Astrocyte (in vitro differentiated cells and primary cell): ENCODE measurements around the gene ARMH3. TPM values are rescaled to one million over a fixed set of nuclear protein-coding genes. Genes with fewer than 3 reads are reported as not detected.

ENCODE experiments used
- DNase-seq: peaks from one replicate; pipeline ENCODE4 v3.0.0-alpha.2; 2010; ENCODE audit warnings: low read depth
- FAIRE-seq: peaks from 2 replicates; lab custom pipeline; 2011; peaks lifted over from hg19 to GRCh38; lab: Jason Lieb, UNC
- H2AFZ ChIP-seq: 2 replicates; pipeline ENCODE4 v1.6.0; 2012; ENCODE audit warnings: low read depth, low read length, inconsistent platforms
- H3K27ac ChIP-seq: 2 replicates; pipeline ENCODE4 v1.5.1; 2011; ENCODE audit warnings: low read depth, low read length, inconsistent platforms
- H3K27me3 ChIP-seq: 2 replicates; pipeline ENCODE4 v1.6.0; 2011; ENCODE audit warnings: low read length, inconsistent platforms; ENCODE audit not compliant: insufficient read depth
- H3K36me3 ChIP-seq: 2 replicates; pipeline ENCODE4 v1.5.1; 2011; ENCODE audit warnings: low read length, inconsistent platforms; ENCODE audit not compliant: insufficient read depth
- H3K4me1 ChIP-seq: 2 replicates; pipeline ENCODE4 v1.5.1; 2011; ENCODE audit warnings: low read length, inconsistent platforms; ENCODE audit not compliant: insufficient read depth
- H3K4me2 ChIP-seq: 2 replicates; pipeline ENCODE4 v1.6.0; 2012; ENCODE audit warnings: low read length, inconsistent platforms
- H3K4me3 ChIP-seq: 2 replicates; pipeline ENCODE4 v1.5.1; 2011; ENCODE audit warnings: low read depth, mild to moderate bottlenecking, low read length, inconsistent platforms; ENCODE audit not compliant: insufficient read depth
- H3K79me2 ChIP-seq: 2 replicates; pipeline ENCODE4 v1.6.0; 2012; ENCODE audit warnings: mild to moderate bottlenecking, low read length, inconsistent platforms; ENCODE audit not compliant: insufficient read depth
- H3K9ac ChIP-seq: 2 replicates; pipeline ENCODE4 v1.6.0; 2012; ENCODE audit warnings: mild to moderate bottlenecking, low read length, inconsistent platforms
- H3K9me3 ChIP-seq: 2 replicates; pipeline ENCODE4 v1.5.1; 2012; ENCODE audit warnings: low read depth, mild to moderate bottlenecking, low read length, inconsistent platforms; ENCODE audit not compliant: insufficient read depth
- H4K20me1 ChIP-seq: 2 replicates; pipeline ENCODE4 v1.6.0; 2012; ENCODE audit warnings: low read length, inconsistent platforms; ENCODE audit not compliant: insufficient read depth
- H3K27ac Mint-ChIP-seq: one replicate; pipeline ENCODE4 v1.8.0; 2021; ENCODE audit warnings: mild to moderate bottlenecking, mixed read lengths; ENCODE audit not compliant: unreplicated experiment
- H3K27me3 Mint-ChIP-seq: one replicate; pipeline ENCODE4 v1.8.0; 2021; ENCODE audit warnings: low read depth, mixed read lengths; ENCODE audit not compliant: unreplicated experiment
- H3K36me3 Mint-ChIP-seq: one replicate; pipeline ENCODE4 v1.8.0; 2021; ENCODE audit warnings: low read depth, mixed read lengths; ENCODE audit not compliant: unreplicated experiment
- H3K4me1 Mint-ChIP-seq: one replicate; pipeline ENCODE4 v1.8.0; 2021; ENCODE audit warnings: low read depth, mixed read lengths; ENCODE audit not compliant: unreplicated experiment
- H3K4me3 Mint-ChIP-seq: one replicate; pipeline ENCODE4 v1.8.0; 2021; ENCODE audit warnings: mild to moderate bottlenecking, moderate library complexity, mixed read lengths; ENCODE audit not compliant: unreplicated experiment
- H3K9me3 Mint-ChIP-seq: one replicate; pipeline ENCODE4 v1.8.0; 2021; ENCODE audit warnings: mild to moderate bottlenecking, mixed read lengths; ENCODE audit not compliant: unreplicated experiment
- CTCF ChIP-seq: IDR thresholded peaks from 2 replicates; pipeline ENCODE4 v1.5.1; 2011; ENCODE audit warnings: low read depth, mild to moderate bottlenecking, inconsistent platforms, low read length, moderate library complexity; ENCODE audit not compliant: insufficient read depth
- EZH2 ChIP-seq: IDR thresholded peaks from 2 replicates; pipeline ENCODE4 v1.6.1; 2012; ENCODE audit warnings: mild to moderate bottlenecking, low read length, inconsistent platforms; ENCODE audit not compliant: insufficient read depth
- total RNA-seq: library from RNA; stranded (reverse); gene quantifications from 2 replicates; pipeline ENCODE4 v1.2.1, GENCODE V29; 2021

The ARMH3 gene
- total RNA-seq, 1 donor from 2014 or later: 22.6 TPM

DNA sequence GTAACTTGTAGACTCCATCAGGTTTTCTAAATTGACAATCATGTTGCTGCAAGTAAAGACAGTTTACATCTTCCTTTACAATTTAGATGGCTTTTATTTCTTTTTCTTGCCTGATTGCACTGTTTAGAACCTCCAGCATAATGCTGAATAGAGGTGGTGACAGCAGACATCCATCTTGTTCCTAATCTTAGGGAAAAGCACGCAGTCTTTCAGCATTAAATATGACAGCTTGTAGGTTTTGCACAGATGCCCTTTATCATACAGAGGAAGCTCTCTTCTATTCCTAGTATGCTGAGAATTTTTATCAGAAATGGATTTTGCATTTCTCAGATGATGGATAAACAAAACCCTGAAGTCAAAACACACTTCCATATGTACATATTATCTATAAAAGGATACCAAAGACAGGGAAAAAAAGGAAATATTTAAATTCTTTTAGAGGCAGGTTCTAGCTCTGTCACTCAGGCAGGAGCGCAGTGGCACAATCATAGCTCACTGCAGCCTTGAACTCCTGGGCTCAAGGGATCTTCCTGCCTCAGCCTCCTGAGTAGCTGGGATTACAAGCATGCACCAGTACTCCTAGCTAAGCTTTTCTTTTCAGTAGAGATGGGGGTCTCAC lies 143.3 kb downstream of the ARMH3 start:
- Mint-ChIP-seq H3K4me1 (no peaks in the 10 kb centered on the region), H3K36me3 (peaks cover 11% of the 10 kb centered on the region)

GRCh38 chr10:101906586-101907183 lies 149.3 kb downstream of the ARMH3 start:
- Histone ChIP-seq H3K4me1 (no peaks in the 10 kb centered on the region), H3K4me3 (no peak overlapping the region), H3K79me2 (no peaks in the 10 kb centered on the region), H4K20me1 (peaks cover 5% of the 10 kb centered on the region), H3K27ac (no peak overlapping the region), H3K9ac (no peak overlapping the region), H3K36me3 (no peaks in the 10 kb centered on the region), H2AFZ (no peak overlapping the region), H3K4me2 (no peak overlapping the region), H3K9me3 (no peaks in the 10 kb centered on the region), H3K27me3 (no peaks in the 10 kb centered on the region)
- no peak for TF ChIP-seq CTCF
- no peak for TF ChIP-seq EZH2
- FAIRE-seq (no peak), DNase-seq (no peak)
- H3K9me3 Mint-ChIP-seq: no peaks in the 10 kb centered on the region
- no peaks in the 10 kb centered on the region for H3K4me1 Mint-ChIP-seq
- H3K4me3 Mint-ChIP-seq: no peak overlapping the region
- H3K36me3 Mint-ChIP-seq: peaks cover 6% of the 10 kb centered on the region
- no peaks in the 10 kb centered on the region for H3K27me3 Mint-ChIP-seq
- H3K27ac Mint-ChIP-seq: no peak overlapping the region

More for the DNA sequence above, 143.3 kb downstream of the ARMH3 start:
- Histone ChIP-seq H3K4me1 (no peaks in the 10 kb centered on the region), H3K9me3 (no peaks in the 10 kb centered on the region), H3K36me3 (no peaks in the 10 kb centered on the region), H2AFZ (no peak overlapping the region), H3K79me2 (no peaks in the 10 kb centered on the region), H3K9ac (no peak overlapping the region), H3K27ac (no peak overlapping the region), H3K4me3 (no peak overlapping the region), H3K27me3 (no peaks in the 10 kb centered on the region), H3K4me2 (no peak overlapping the region), H4K20me1 (no peaks in the 10 kb centered on the region)
- TF ChIP-seq CTCF (no peak), EZH2 (no peak)
- no peak overlapping the region for H3K27ac Mint-ChIP-seq
- H3K9me3 Mint-ChIP-seq: no peaks in the 10 kb centered on the region
- no peaks in the 10 kb centered on the region for H3K27me3 Mint-ChIP-seq
- no peak for DNase-seq
- no peak for FAIRE-seq
- no peak overlapping the region for H3K4me3 Mint-ChIP-seq

DNA sequence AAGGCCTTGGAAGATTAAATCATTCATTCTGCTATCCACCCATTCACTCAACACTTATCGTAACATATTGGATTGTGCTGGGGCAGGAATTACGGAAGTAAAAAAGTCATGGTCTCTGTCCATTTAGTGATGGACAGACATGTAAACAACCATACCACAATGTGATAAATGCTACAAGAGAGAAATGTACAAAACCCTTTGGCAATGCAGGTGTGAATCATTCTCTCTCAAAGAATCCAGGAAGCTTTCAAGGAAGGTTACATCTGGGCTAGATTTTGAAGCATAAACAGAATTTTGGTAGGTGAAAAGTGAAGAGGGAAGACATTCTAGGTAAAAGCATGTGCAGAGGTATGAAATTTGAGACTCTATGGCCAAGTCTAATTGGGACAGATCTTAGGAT lies 150.7 kb downstream of the ARMH3 start:
- Mint-ChIP-seq H3K4me3 (no peak overlapping the region), H3K27ac (no peak overlapping the region), H3K36me3 (peaks cover 4% of the 10 kb centered on the region), H3K9me3 (no peaks in the 10 kb centered on the region), H3K4me1 (no peaks in the 10 kb centered on the region), H3K27me3 (no peaks in the 10 kb centered on the region)
- Histone ChIP-seq H3K27me3 (no peaks in the 10 kb centered on the region), H3K79me2 (no peaks in the 10 kb centered on the region), H3K9me3 (no peaks in the 10 kb centered on the region), H3K27ac (no peak overlapping the region), H2AFZ (no peak overlapping the region), H3K4me1 (no peaks in the 10 kb centered on the region), H4K20me1 (peaks cover 13% of the 10 kb centered on the region), H3K4me2 (no peak overlapping the region), H3K9ac (no peak overlapping the region), H3K36me3 (no peaks in the 10 kb centered on the region), H3K4me3 (no peak overlapping the region)
- FAIRE-seq: no peak
- DNase-seq: no peak
- TF ChIP-seq EZH2: no peak
- TF ChIP-seq CTCF: no peak
